GM23338 (cell line): ENCODE data around the gene SLC49A4. TPM values are rescaled to one million over a fixed set of nuclear protein-coding genes. Genes with fewer than 3 reads are reported as not detected.
A peak's percentile ranks its signal among the peaks of the same experiment; 100 is the strongest.

Source experiments
- ATAC-seq: fragments of 200-7000 bp; cut with Tn5 transposase; 3 replicates; pipeline ENCODE4 v1.9.1; 2020
- DNase-seq: peaks from one replicate; pipeline ENCODE4 v3.0.0-alpha.2; 2015; ENCODE audit warnings: low spot score
- H2AFZ ChIP-seq: fragments of 200-600 bp; sonication (generic); 2 replicates; pipeline ENCODE4 v1.8.0; 2016; ENCODE audit warnings: antibody characterized with exemption, mild to moderate bottlenecking, moderate library complexity
- H3F3A ChIP-seq: fragments of 200-600 bp; sonication (generic); replicated peaks from 2 replicates; pipeline ENCODE4 v1.8.0; 2017; ENCODE audit warnings: antibody characterized with exemption, mixed run types, low read depth
- H3K27ac ChIP-seq: fragments of 200-600 bp; sonication (generic); 2 replicates; pipeline ENCODE4 v1.6.1; 2016; ENCODE audit warnings: low read depth
- H3K27me3 ChIP-seq: fragments of 200-600 bp; sonication (generic); 2 replicates; pipeline ENCODE4 v1.8.0; 2016; ENCODE audit warnings: mild to moderate bottlenecking, mixed run types, moderate library complexity; ENCODE audit not compliant: insufficient read depth
- H3K36me3 ChIP-seq: fragments of 200-600 bp; sonication (generic); 2 replicates; pipeline ENCODE4 v1.8.0; 2016; ENCODE audit warnings: mild to moderate bottlenecking; ENCODE audit not compliant: insufficient read depth
- H3K4me1 ChIP-seq: fragments of 200-600 bp; sonication (generic); 2 replicates; pipeline ENCODE4 v1.8.0; 2016; ENCODE audit warnings: mild to moderate bottlenecking, moderate library complexity; ENCODE audit not compliant: insufficient read depth
- H3K4me2 ChIP-seq: fragments of 200-600 bp; sonication (generic); 2 replicates; pipeline ENCODE4 v1.7.1; 2017; ENCODE audit warnings: mixed run types
- H3K4me3 ChIP-seq: fragments of 200-600 bp; sonication (generic); 2 replicates; pipeline ENCODE4 v1.6.1; 2016; ENCODE audit warnings: mixed run types
- H3K79me2 ChIP-seq: fragments of 200-600 bp; sonication (generic); replicated peaks from 2 replicates; pipeline ENCODE4 v1.8.0; 2017; ENCODE audit warnings: mild to moderate bottlenecking; ENCODE audit not compliant: insufficient read depth
- H3K9me2 ChIP-seq: fragments of 200-600 bp; sonication (generic); 2 replicates; pipeline ENCODE4 v1.8.0; 2017; ENCODE audit not compliant: insufficient read depth
- H4K20me1 ChIP-seq: fragments of 200-600 bp; sonication (generic); replicated peaks from 2 replicates; pipeline ENCODE4 v1.8.0; 2017; ENCODE audit warnings: mild to moderate bottlenecking; ENCODE audit not compliant: insufficient read depth
- H3K27ac Mint-ChIP-seq: 2 replicates; pipeline ENCODE4 v1.8.0; 2020; ENCODE audit warnings: inconsistent platforms, mild to moderate bottlenecking, moderate library complexity, mixed read lengths
- H3K27me3 Mint-ChIP-seq: 3 replicates; pipeline ENCODE4 v1.8.0; 2022; ENCODE audit warnings: low read depth, mild to moderate bottlenecking, moderate library complexity, mixed read lengths, inconsistent platforms; ENCODE audit not compliant: insufficient read depth, poor library complexity
- H3K36me3 Mint-ChIP-seq: 3 replicates; pipeline ENCODE4 v1.8.0; 2021; ENCODE audit warnings: low read depth, mild to moderate bottlenecking, inconsistent platforms, moderate library complexity, mixed read lengths
- H3K4me1 Mint-ChIP-seq: 3 replicates; pipeline ENCODE4 v1.8.0; 2020; ENCODE audit warnings: mild to moderate bottlenecking, inconsistent platforms, mixed read lengths
- H3K4me3 Mint-ChIP-seq: 3 replicates; pipeline ENCODE4 v1.8.0; 2021; ENCODE audit warnings: moderate library complexity, mild to moderate bottlenecking, inconsistent platforms, mixed read lengths
- H3K9me3 Mint-ChIP-seq: 3 replicates; pipeline ENCODE4 v1.8.0; 2020; ENCODE audit warnings: moderate library complexity, mild to moderate bottlenecking, inconsistent platforms, mixed read lengths
- CREB1 ChIP-seq: fragments of 250-450 bp; sonication (Bioruptor Pico); IDR thresholded peaks from 2 replicates; pipeline ENCODE4 v1.5.0; 2020; ENCODE audit warnings: low read depth, mild to moderate bottlenecking, moderate library complexity
- CTCF ChIP-seq, 2 experiments: fragments of 200-600 bp in 1 of 2; sonication (generic) in 1 of 2; conservative IDR thresholded peaks; 2 replicates each; pipeline versions ENCODE4 v1.5.1 to v1.6.1; 2016 to 2017; ENCODE audit warnings: antibody characterized with exemption in 2 of 2, low read depth in 2 of 2, mild to moderate bottlenecking in 2 of 2, moderate library complexity in 1 of 2
- ETS1 ChIP-seq: IDR thresholded peaks from 2 replicates; pipeline ENCODE4 v1.6.1; 2016; ENCODE audit warnings: antibody characterized with exemption
- EZH2 ChIP-seq: fragments of 200-600 bp; sonication (generic); IDR thresholded peaks from one replicate; pipeline ENCODE4 v1.8.0; 2017; ENCODE audit warnings: antibody characterized with exemption, mild to moderate bottlenecking, low read depth; ENCODE audit not compliant: unreplicated experiment
- POLR2AphosphoS5 ChIP-seq: IDR thresholded peaks from 2 replicates; pipeline ENCODE4 v1.6.1; 2016; ENCODE audit warnings: antibody characterized with exemption, low read depth
- REST ChIP-seq: IDR thresholded peaks from one replicate; pipeline ENCODE4 v1.6.1; 2018; ENCODE audit warnings: antibody characterized with exemption; ENCODE audit not compliant: unreplicated experiment
- STAT1 ChIP-seq: IDR thresholded peaks from one replicate; pipeline ENCODE4 v1.6.1; 2016; ENCODE audit warnings: antibody characterized with exemption; ENCODE audit not compliant: unreplicated experiment
- ZNF462 ChIP-seq: fragments of 250-450 bp; sonication (Bioruptor Pico); IDR thresholded peaks from 2 replicates; pipeline ENCODE4 v1.5.0; 2020; ENCODE audit warnings: mild to moderate bottlenecking, moderate library complexity
- polyA plus RNA-seq: library from polyadenylated mRNA; unstranded; fragments of >200 nt; fragmentation: Nextera tagmentation; extraction: Ambion mirVana; gene quantifications from 2 replicates; pipeline ENCODE4 v1.2.1, GENCODE V29; 2016
- total RNA-seq: library from RNA; depleted of rRNA; stranded (reverse); fragments of >200 nt; shearing (Covaris generic); gene quantifications from 2 replicates; pipeline ENCODE4 v1.2.3, GENCODE V29; 2014

Gene SLC49A4
- total and polyA plus RNA-seq, 2 experiments from 2014 or later: 3.7 to 16.8 TPM

GRCh38 chr3:122911901-122912300 lies 117.0 kb downstream of the SLC49A4 start:
- no peak for DNase-seq
- Histone ChIP-seq H2AFZ (no peak overlapping the region), H3K4me1 (no peaks in the 10 kb centered on the region), H3K27ac (no peak overlapping the region), H4K20me1 (no peaks in the 10 kb centered on the region), H3K4me3 (no peak overlapping the region), H3K27me3 (peaks cover 15% of the 10 kb centered on the region), H3K36me3 (no peaks in the 10 kb centered on the region), H3K9me2 (no peaks in the 10 kb centered on the region), H3F3A (no peaks in the 10 kb centered on the region), H3K4me2 (no peak overlapping the region), H3K79me2 (no peaks in the 10 kb centered on the region)
- no peak for TF ChIP-seq CREB1 (CRISPR knock-in tag)
- ATAC-seq: no peak
- H3K4me1 Mint-ChIP-seq: peaks cover 7% of the 10 kb centered on the region
- H3K9me3 Mint-ChIP-seq: no peaks in the 10 kb centered on the region
- peaks cover 2% of the 10 kb centered on the region; the same call in 2 of the 3 replicates for H3K36me3 Mint-ChIP-seq
- H3K27ac Mint-ChIP-seq: no peak overlapping the region
- H3K27me3 Mint-ChIP-seq: no peaks in the 10 kb centered on the region
- no peak overlapping the region for H3K4me3 Mint-ChIP-seq

- DNase-seq (peak; percentile 69), ATAC-seq (peak; percentile 76)
- Histone ChIP-seq H3K79me2 (no peaks in the 10 kb centered on the region), H3K27me3 (peaks cover 15% of the 10 kb centered on the region), H3K9me2 (no peaks in the 10 kb centered on the region), H3K4me1 (no peaks in the 10 kb centered on the region), H2AFZ (peak overlapping the region; percentile 47; the same call in 1 of the 2 replicates), H4K20me1 (no peaks in the 10 kb centered on the region), H3K36me3 (no peaks in the 10 kb centered on the region), H3F3A (no peaks in the 10 kb centered on the region), H3K4me3 (peak overlapping the region; percentile 49), H3K4me2 (peak overlapping the region; percentile 73), H3K27ac (no peak overlapping the region)
- Mint-ChIP-seq H3K27me3 (peaks cover 4% of the 10 kb centered on the region), H3K36me3 (peaks cover 2% of the 10 kb centered on the region; the same call in 2 of the 3 replicates), H3K27ac (no peak overlapping the region), H3K9me3 (no peaks in the 10 kb centered on the region), H3K4me1 (no peaks in the 10 kb centered on the region), H3K4me3 (no peak overlapping the region)
- no peak for TF ChIP-seq ZNF462 (CRISPR knock-in tag)
- no peak; a peak in 1 of 4 replicates for TF ChIP-seq CTCF (conservative IDR thresholded peaks at IDR 0.05; ENCODE audit: low read depth in 2 of 2)
- TF ChIP-seq STAT1: no peak
- no peak for TF ChIP-seq EZH2
- TF ChIP-seq REST: no peak
- no peak for TF ChIP-seq POLR2AphosphoS5
- no peak for TF ChIP-seq ETS1
These were observed 118.1 kb downstream of the SLC49A4 start for GRCh38 chr3:122912772-122913538.
